IMR-90 (cell line): Measurements from ENCODE around the gene MAGOH. TPM values are rescaled to one million over a fixed set of nuclear protein-coding genes. Genes with fewer than 3 reads are reported as not detected.
A peak's percentile ranks its signal among the peaks of the same experiment; 100 is the strongest.

ENCODE experiments used
- ATAC-seq: fragments of 200-7000 bp; cut with Tn5 transposase; 2 replicates; pipeline ENCODE4 v1.9.1; 2020; ENCODE audit warnings: low read depth, mild to moderate bottlenecking, moderate library complexity
- BruUV-seq: library from RNA; stranded (reverse); fragments of 400-500 nt; replicated peaks from 2 replicates; lab custom pipeline; 2021; lab: Mats Ljungman, UMichigan
- CTCF ChIA-PET: fragments of 300-600 bp; formaldehyde crosslinking; extraction: SDS; loops from one replicate; lab custom pipeline; 2021; ENCODE audit warnings: antibody characterized with exemption; lab: Yijun Ruan, JAX
- POLR2A ChIA-PET: fragments of 300-600 bp; sonication (Branson Sonifier 250); formaldehyde crosslinking; loops from one replicate; lab custom pipeline; 2022; ENCODE audit warnings: antibody characterized with exemption; ENCODE audit not compliant: unreplicated experiment; lab: Charles Lee
- DNase-seq: peaks from one replicate; pipeline ENCODE4 v3.0.0; 2013
- H2AFZ ChIP-seq: replicated peaks from 2 replicates; pipeline ENCODE3; 2013; ENCODE audit warnings: low read length, mild to moderate bottlenecking; ENCODE audit not compliant: poor library complexity
- H2AK5ac ChIP-seq: 2 replicates; pipeline ENCODE4 v1.6.1; 2013; ENCODE audit warnings: low read depth, low read length, inconsistent platforms
- H2AK9ac ChIP-seq: replicated peaks from 2 replicates; pipeline ENCODE3; 2013; ENCODE audit warnings: mild to moderate bottlenecking, low read depth, low read length, moderate library complexity; ENCODE audit not compliant: poor library complexity
- H2BK120ac ChIP-seq: 2 replicates; pipeline ENCODE4 v1.6.1; 2013; ENCODE audit warnings: low read depth, low read length, inconsistent platforms
- H2BK15ac ChIP-seq: 3 replicates; pipeline ENCODE4 v1.6.1; 2013; ENCODE audit warnings: low read depth, low read length, inconsistent platforms
- H2BK20ac ChIP-seq: 2 replicates; pipeline ENCODE4 v1.6.1; 2013; ENCODE audit warnings: low read depth, mild to moderate bottlenecking, inconsistent platforms, low read length, moderate library complexity
- H2BK5ac ChIP-seq: 2 replicates; pipeline ENCODE4 v1.6.1; 2013; ENCODE audit warnings: mild to moderate bottlenecking, low read depth, low read length, inconsistent platforms; ENCODE audit not compliant: poor library complexity, severe bottlenecking
- H3K14ac ChIP-seq: replicated peaks from 2 replicates; pipeline ENCODE4 v1.6.1; 2013; ENCODE audit warnings: low read depth, low read length, inconsistent platforms
- H3K18ac ChIP-seq: 2 replicates; pipeline ENCODE4 v1.6.1; 2013; ENCODE audit warnings: low read depth, low read length, control low read depth
- H3K23ac ChIP-seq: 2 replicates; pipeline ENCODE4 v1.6.1; 2013; ENCODE audit warnings: low read depth, low read length, inconsistent platforms
- H3K27ac ChIP-seq: 2 replicates; pipeline ENCODE4 v1.5.1; 2013; ENCODE audit warnings: mild to moderate bottlenecking, control low read depth, low read length; ENCODE audit not compliant: insufficient read depth
- H3K27me3 ChIP-seq: 2 replicates; pipeline ENCODE4 v1.6.1; 2013; ENCODE audit warnings: low read length; ENCODE audit not compliant: control insufficient read depth, insufficient read depth
- H3K36me3 ChIP-seq: 2 replicates; pipeline ENCODE4 v1.6.1; 2013; ENCODE audit warnings: low read length, mixed read lengths; ENCODE audit not compliant: control insufficient read depth, insufficient read depth
- H3K4ac ChIP-seq: 2 replicates; pipeline ENCODE4 v1.6.1; 2013; ENCODE audit warnings: low read depth, low read length, inconsistent platforms
- H3K4me1 ChIP-seq: 2 replicates; pipeline ENCODE4 v1.6.1; 2013; ENCODE audit warnings: low read length, mixed read lengths; ENCODE audit not compliant: control insufficient read depth, insufficient read depth
- H3K4me2 ChIP-seq: 2 replicates; pipeline ENCODE4 v1.6.1; 2013; ENCODE audit warnings: low read depth, mild to moderate bottlenecking, control low read depth, low read length, moderate library complexity
- H3K4me3 ChIP-seq: 2 replicates; pipeline ENCODE4 v1.5.1; 2013; ENCODE audit warnings: low read depth, mild to moderate bottlenecking, control low read depth, low read length, moderate library complexity; ENCODE audit not compliant: insufficient read depth
- H3K56ac ChIP-seq: 2 replicates; pipeline ENCODE4 v1.6.1; 2013; ENCODE audit warnings: low read length, inconsistent platforms; ENCODE audit not compliant: insufficient read depth; ENCODE audit errors: extremely low read depth
- H3K79me1 ChIP-seq, 2 experiments: 2 replicates each; pipeline ENCODE4 v1.6.1; 2013; ENCODE audit warnings: low read length in 2 of 2, inconsistent platforms in 1 of 2, low read depth in 1 of 2
- H3K9ac ChIP-seq: 2 replicates; pipeline ENCODE4 v1.6.1; 2013; ENCODE audit warnings: low read depth, low read length, control low read depth
- H3K9me1 ChIP-seq: 2 replicates; pipeline ENCODE4 v1.6.1; 2013; ENCODE audit warnings: low read length, inconsistent platforms; ENCODE audit not compliant: insufficient read depth
- H3K9me3 ChIP-seq: 2 replicates; pipeline ENCODE4 v1.6.1; 2013; ENCODE audit warnings: low read length; ENCODE audit not compliant: control insufficient read depth, insufficient read depth
- H4K20me1 ChIP-seq: 2 replicates; pipeline ENCODE4 v1.6.1; 2013; ENCODE audit warnings: low read length, inconsistent platforms; ENCODE audit not compliant: insufficient read depth
- H4K5ac ChIP-seq: 2 replicates; pipeline ENCODE4 v1.6.1; 2013; ENCODE audit warnings: mild to moderate bottlenecking, low read depth, low read length, control low read depth
- H4K8ac ChIP-seq, 2 experiments: 2 replicates each; pipeline ENCODE4 v1.6.1; 2013; ENCODE audit warnings: low read depth in 2 of 2, low read length in 2 of 2, control low read depth in 1 of 2, inconsistent platforms in 1 of 2
- H4K91ac ChIP-seq: 2 replicates; pipeline ENCODE4 v1.6.1; 2013; ENCODE audit warnings: low read depth, low read length, inconsistent platforms; ENCODE audit not compliant: insufficient read depth
- BHLHE40 ChIP-seq: fragments of 150-350 bp; IDR thresholded peaks from 2 replicates; pipeline ENCODE4 v1.6.1; 2016; ENCODE audit warnings: mild to moderate bottlenecking, low read depth, low read length
- FOS ChIP-seq: fragments of 150-350 bp; IDR thresholded peaks from 2 replicates; pipeline ENCODE4 v1.6.1; 2016; ENCODE audit warnings: low read depth, low read length
- NFE2L2 ChIP-seq: fragments of 150-350 bp; IDR thresholded peaks from 2 replicates; pipeline ENCODE4 v1.6.1; 2016; ENCODE audit warnings: low read depth, mild to moderate bottlenecking, low read length
- RCOR1 ChIP-seq: IDR thresholded peaks from 2 replicates; pipeline ENCODE4 v1.6.1; 2012; ENCODE audit warnings: mild to moderate bottlenecking, low read length, improper control_type of control experiment; ENCODE audit not compliant: insufficient replicate concordance
- WGBS, 2 experiments: methylation state at CpG; one replicate each; pipeline versions ENCODE4 v1.1.5 to v1.1.7; 2013; ENCODE audit warnings: missing lambda C conversion rate in 2 of 2; ENCODE audit not compliant: insufficient read length in 1 of 2; ENCODE audit errors: extremely low coverage in 2 of 2; 5-methylcytosine and 5-hydroxymethylcytosine counted together
- dilution Hi-C: fragments of 300-500 bp; cut with HindIII; formaldehyde crosslinking; loops from one replicate; pipeline ENCODE4 v1.14.3; 2018; ENCODE audit warnings: low sequenced_read_pairs; ENCODE audit not compliant: unreplicated experiment
- in situ Hi-C: fragments of 300-500 bp; cut with MboI; formaldehyde crosslinking; loops from 3 replicates; pipeline ENCODE4 v1.14.3; 2019; ENCODE audit warnings: low sequenced_read_pairs, inconsistent platforms, mixed read lengths
- intact Hi-C: fragments of 100-400 bp; cut with micrococcal nuclease; formaldehyde crosslinking; loops from 2 replicates; pipeline ENCODE4 v1.10.0; 2022
- polyA plus RNA-seq, 3 experiments: library from polyadenylated mRNA; depleted of rRNA; stranded (reverse); fragments of >200 nt; gene quantifications; 2 replicates each; pipeline ENCODE4 v1.2.3, GENCODE V29; 2012; ENCODE audit warnings: low replicate concordance in 1 of 3
- total RNA-seq: library from RNA; depleted of rRNA; stranded (reverse); fragments of >200 nt; gene quantifications from 2 replicates; pipeline ENCODE4 v1.2.3, GENCODE V29; 2012

The MAGOH gene
- total and polyA plus RNA-seq, 2 of the 4 experiments (the other 2 are of a cell fraction), result 3.8 to 26.3 TPM

- Histone ChIP-seq H3K36me3 (no peaks in the 10 kb centered on the region), H3K27me3 (no peaks in the 10 kb centered on the region), H2BK20ac (peak overlapping the region; percentile 79), H3K9ac (no peak overlapping the region), H3K18ac (peak overlapping the region; percentile 83), H2BK5ac (peak overlapping the region; percentile 59), H3K56ac (peak overlapping the region; percentile 39; the same call in 1 of the 2 replicates), H3K79me1 (no peaks in the 10 kb centered on the region), H3K27ac (peak overlapping the region; percentile 62; the same call in 1 of the 2 replicates), H4K5ac (peak overlapping the region; percentile 80), H3K14ac (peak overlapping the region; percentile 30), H4K91ac (peak overlapping the region; percentile 64; the same call in 1 of the 2 replicates), H3K9me1 (peaks cover 22% of the 10 kb centered on the region), H3K4ac (peak overlapping the region; percentile 91), H3K23ac (peak overlapping the region; percentile 85; the same call in 1 of the 2 replicates), H3K4me2 (peak overlapping the region; percentile 18; the same call in 1 of the 2 replicates), H3K9me3 (no peaks in the 10 kb centered on the region), H2BK15ac (peak overlapping the region; percentile 74; the same call in 2 of the 3 replicates), H3K4me1 (peaks cover 30% of the 10 kb centered on the region), H4K20me1 (no peaks in the 10 kb centered on the region), H2BK120ac (peak overlapping the region; percentile 90), H2AK5ac (peak overlapping the region; percentile 29), H2AK9ac (peak overlapping the region; percentile 67), H2AFZ (peak overlapping the region; percentile 29), H3K4me3 (no peak overlapping the region), H4K8ac (peak overlapping the region; percentile 63 to 75; a peak in 3 of 4 replicates)
- WGBS, 2 experiments, result no CpG with 5 or more reads among the region's 5 CpGs
- dilution Hi-C loops, result no loop called here
- ChIA-PET POLR2A (no interaction called here), CTCF (no interaction called here)
- intact Hi-C loops, result loop anchor here (5.0 to 10.0 kb wide), 3 partner anchors 172 to 347 kb away; partner anchors contain the start of genes ECHDC2, SCP2 and ZYG11A
- DNase-seq (peak; percentile 58), ATAC-seq (peak; percentile 50)
- in situ Hi-C loops, result loop anchor here (10.0 kb wide), 2 partner anchors 284 to 484 kb away; no protein-coding TSS in a partner anchor
- no TSS peak for BruUV-seq
- TF ChIP-seq NFE2L2, result no peak
- peak; percentile 48; the same call in 1 of the 2 replicates for TF ChIP-seq BHLHE40
- TF ChIP-seq FOS, result no peak
- no peak for TF ChIP-seq RCOR1
These were observed 49.3 kb downstream of the MAGOH start for GRCh38 chr1:53189061-53189460.
